Caco-2 (cell line): ENCODE results near the gene TRPV4. TPM values are rescaled to one million over a fixed set of nuclear protein-coding genes. Genes with fewer than 3 reads are reported as not detected.
"Not testable (repeated sequence)": the region's sequence is repeated elsewhere in the genome, so short reads cannot be mapped to it uniquely, and the experiment has no call there.

Source experiments
- BruUV-seq: library from RNA; stranded (reverse); fragments of 400-500 nt; replicated peaks from 2 replicates; lab custom pipeline; 2021; lab: Mats Ljungman, UMichigan
- CTCF ChIA-PET: fragments of 300-600 bp; sonication (Branson Sonifier 250); formaldehyde crosslinking; loops from one replicate; lab custom pipeline; 2022; ENCODE audit warnings: antibody characterized with exemption; lab: Charles Lee
- POLR2A ChIA-PET: fragments of 300-600 bp; sonication (Branson Sonifier 250); formaldehyde crosslinking; loops from one replicate; lab custom pipeline; 2022; ENCODE audit warnings: antibody characterized with exemption; lab: Charles Lee
- DNase-seq, 2 experiments: peaks; one replicate each; pipeline versions ENCODE4 v3.0.0 to v3.0.0-alpha.2; 2020 to 2022
- H3K27me3 ChIP-seq: replicated peaks from 2 replicates; pipeline ENCODE4 v1.6.0; 2011; ENCODE audit warnings: low read length; ENCODE audit not compliant: control insufficient read depth, insufficient read depth
- H3K36me3 ChIP-seq: 2 replicates; pipeline ENCODE4 v1.5.1; 2011; ENCODE audit warnings: low read length; ENCODE audit not compliant: control insufficient read depth, insufficient read depth
- H3K4me1 ChIP-seq: fragments of 250-450 bp; sonication (Bioruptor Pico); 2 replicates; pipeline ENCODE4 v1.5.1; 2020; ENCODE audit warnings: mild to moderate bottlenecking
- H3K4me3 ChIP-seq: 2 replicates; pipeline ENCODE4 v1.5.1; 2011; ENCODE audit warnings: low read depth, mild to moderate bottlenecking, control low read depth, low read length
- H3K9me3 ChIP-seq: fragments of 250-450 bp; sonication (Bioruptor Pico); 2 replicates; pipeline ENCODE4 v1.5.1; 2020; ENCODE audit warnings: mild to moderate bottlenecking, moderate library complexity
- H3K27ac Mint-ChIP-seq: one replicate; pipeline ENCODE4 v1.8.0; 2022; ENCODE audit warnings: mixed read lengths; ENCODE audit not compliant: unreplicated experiment
- H3K27me3 Mint-ChIP-seq: one replicate; pipeline ENCODE4 v1.8.0; 2022; ENCODE audit warnings: mixed read lengths; ENCODE audit not compliant: insufficient read depth, unreplicated experiment
- H3K36me3 Mint-ChIP-seq: one replicate; pipeline ENCODE4 v1.8.0; 2022; ENCODE audit warnings: mild to moderate bottlenecking, mixed read lengths; ENCODE audit not compliant: insufficient read depth, unreplicated experiment
- H3K4me1 Mint-ChIP-seq: one replicate; pipeline ENCODE4 v1.8.0; 2022; ENCODE audit warnings: low read depth, mixed read lengths; ENCODE audit not compliant: unreplicated experiment
- H3K4me3 Mint-ChIP-seq: one replicate; pipeline ENCODE4 v1.8.0; 2022; ENCODE audit warnings: mild to moderate bottlenecking, moderate library complexity, mixed read lengths; ENCODE audit not compliant: unreplicated experiment
- H3K9me3 Mint-ChIP-seq: one replicate; pipeline ENCODE4 v1.8.0; 2022; ENCODE audit warnings: mixed read lengths; ENCODE audit not compliant: unreplicated experiment
- CTCF ChIP-seq, 2 experiments: fragments of 200-600 bp in 1 of 2; IDR thresholded peaks; 1 replicate in 1 of 2; 2 replicates in 1 of 2; pipeline versions ENCODE4 v1.5.1 to v1.8.0; 2011 to 2022; ENCODE audit warnings: antibody characterized with exemption in 1 of 2, control low read depth in 1 of 2, inconsistent platforms in 1 of 2, low read depth in 1 of 2, low read length in 1 of 2, mild to moderate bottlenecking in 1 of 2, moderate library complexity in 1 of 2; ENCODE audit not compliant: insufficient read depth in 1 of 2, severe bottlenecking in 1 of 2, unreplicated experiment in 1 of 2
- intact Hi-C: fragments of 100-400 bp; cut with micrococcal nuclease; formaldehyde crosslinking; loops from one replicate; pipeline ENCODE4 v1.10.0; 2022; ENCODE audit not compliant: unreplicated experiment
- total RNA-seq: library from RNA; stranded (reverse); gene quantifications from 2 replicates; pipeline ENCODE4 v1.2.3, GENCODE V29; 2022

TRPV4 gene
- total RNA-seq, 1 experiment from 2014 or later: not detected

- no peak for DNase-seq
- intact Hi-C loops: no loop called here
- POLR2A ChIA-PET: no interaction called here
Observed at GRCh38 chr12:109855377-109855776, 22.2 kb upstream of the TRPV4 start.

GRCh38 chr12:109850518-109850917, 17.3 kb upstream of the TRPV4 start:
- intact Hi-C loops, H3K4me1 ChIP-seq, H3K4me3 ChIP-seq, DNase-seq, H3K27ac Mint-ChIP-seq, H3K9me3 Mint-ChIP-seq, H3K4me1 Mint-ChIP-seq, POLR2A ChIA-PET, H3K9me3 ChIP-seq, H3K36me3 Mint-ChIP-seq, H3K27me3 Mint-ChIP-seq, H3K4me3 Mint-ChIP-seq, H3K27me3 ChIP-seq, BruUV-seq, H3K36me3 ChIP-seq: not testable (repeated sequence)
- CTCF ChIA-PET: interaction anchor here (0.6 kb wide), 1 partner anchor 219 kb away, joined by 5 read pairs; no protein-coding TSS in a partner anchor

More at GRCh38 chr12:109855377-109855776, 22.2 kb upstream of the TRPV4 start:
- Mint-ChIP-seq H3K9me3 (no peaks in the 10 kb centered on the region), H3K27me3 (no peaks in the 10 kb centered on the region), H3K27ac (no peak overlapping the region), H3K4me1 (no peaks in the 10 kb centered on the region), H3K4me3 (no peak overlapping the region), H3K36me3 (peaks cover 5% of the 10 kb centered on the region)
- no peaks in the 10 kb centered on the region for H3K27me3 ChIP-seq
- BruUV-seq: no TSS peak
- H3K4me3 ChIP-seq: no peak overlapping the region
- no peaks in the 10 kb centered on the region for H3K9me3 ChIP-seq
- CTCF ChIA-PET: no interaction called here
- no peaks in the 10 kb centered on the region for H3K4me1 ChIP-seq
- no peak for TF ChIP-seq CTCF (IDR thresholded peaks at IDR 0.05; ENCODE audit: insufficient read depth in 1 of 2, low read depth in 1 of 2, low read length in 1 of 2, severe bottlenecking in 1 of 2, unreplicated experiment in 1 of 2)
- 0 out of 2 replicates have a peak, but pooled peaks cover 1% of the 10 kb centered on the region for H3K36me3 ChIP-seq

GRCh38 chr12:109847142-109847735, 14.0 kb upstream of the TRPV4 start:
- H3K4me3 ChIP-seq: no peak overlapping the region
- no peaks in the 10 kb centered on the region for H3K4me1 ChIP-seq
- no peaks in the 10 kb centered on the region for H3K4me1 Mint-ChIP-seq
- H3K27me3 Mint-ChIP-seq: no peaks in the 10 kb centered on the region
- H3K36me3 ChIP-seq: no peaks in the 10 kb centered on the region
- no peaks in the 10 kb centered on the region for H3K9me3 Mint-ChIP-seq
- CTCF ChIA-PET: interaction anchor here (0.9 to 3.8 kb wide), 3 partner anchors 18 to 41 kb away, joined by 3 to 43 read pairs (median 7); no protein-coding TSS in a partner anchor
- intact Hi-C loops: no loop called here
- POLR2A ChIA-PET: no interaction called here
- no peak overlapping the region for H3K27ac Mint-ChIP-seq
- H3K27me3 ChIP-seq: no peaks in the 10 kb centered on the region
- no peaks in the 10 kb centered on the region for H3K36me3 Mint-ChIP-seq
- TF ChIP-seq CTCF (IDR thresholded peaks at IDR 0.05; ENCODE audit: insufficient read depth in 1 of 2, low read depth in 1 of 2, low read length in 1 of 2, severe bottlenecking in 1 of 2, unreplicated experiment in 1 of 2): no peak
- H3K4me3 Mint-ChIP-seq: no peak overlapping the region
- no peaks in the 10 kb centered on the region for H3K9me3 ChIP-seq
- DNase-seq: no peak
- BruUV-seq: no TSS peak
